GM12878 (cell line): ENCODE results near the gene N4BP2L1. TPM values are rescaled to one million over a fixed set of nuclear protein-coding genes. Genes with fewer than 3 reads are reported as not detected.

Source experiments
- BMI1 ChIP-seq: fragments of 450-650 bp; IDR thresholded peaks from 2 replicates; pipeline ENCODE4 v1.6.1; 2016; ENCODE audit warnings: mild to moderate bottlenecking, moderate library complexity, borderline replicate concordance
- CUX1 ChIP-seq: IDR thresholded peaks from 2 replicates; pipeline ENCODE4 v1.6.1; 2012; ENCODE audit warnings: improper control_type of control experiment, low read depth, low read length; ENCODE audit not compliant: insufficient replicate concordance
- EP300 ChIP-seq, 2 experiments: fragments of 150-350 bp in 1 of 2; IDR thresholded peaks; 2 replicates each; pipeline ENCODE4 v1.6.1; 2011 to 2012; ENCODE audit warnings: low read depth in 2 of 2, low read length in 2 of 2, borderline replicate concordance in 1 of 2, improper control_type of control experiment in 1 of 2, inconsistent platforms in 1 of 2; ENCODE audit not compliant: control insufficient read depth in 1 of 2
- EZH2 ChIP-seq: IDR thresholded peaks from 2 replicates; pipeline ENCODE4 v1.6.1; 2012; ENCODE audit warnings: low read depth, mild to moderate bottlenecking, control low read depth, inconsistent platforms, low read length, borderline replicate concordance; ENCODE audit not compliant: control insufficient read depth
- NFYB ChIP-seq: IDR thresholded peaks from 2 replicates; pipeline ENCODE4 v1.6.1; 2011; ENCODE audit warnings: low read depth, mild to moderate bottlenecking, low read length, improper control_type of control experiment, moderate library complexity; ENCODE audit not compliant: insufficient read depth
- NRF1 ChIP-seq: conservative IDR thresholded peaks from 2 replicates; pipeline ENCODE4 v1.6.1; 2011; ENCODE audit warnings: mild to moderate bottlenecking, low read depth, low read length, improper control_type of control experiment
- POLR2AphosphoS5 ChIP-seq: IDR thresholded peaks from 2 replicates; pipeline ENCODE4 v1.6.1; 2011; ENCODE audit warnings: mild to moderate bottlenecking, low read length, inconsistent platforms
- SMARCA5 ChIP-seq: fragments of 450-650 bp; IDR thresholded peaks from 2 replicates; pipeline ENCODE4 v1.6.1; 2017; ENCODE audit warnings: mild to moderate bottlenecking
- USF1 ChIP-seq: IDR thresholded peaks from 2 replicates; pipeline ENCODE4 v1.6.1; 2011; ENCODE audit warnings: borderline replicate concordance, low read depth, mild to moderate bottlenecking, moderate library complexity, mixed read lengths, low read length; ENCODE audit not compliant: insufficient read depth; ENCODE audit errors: extremely low read length
- YY1 ChIP-seq: IDR thresholded peaks from 2 replicates; pipeline ENCODE4 v1.6.1; 2011; ENCODE audit warnings: low read depth, mild to moderate bottlenecking, low read length
- ZBTB33 ChIP-seq: fragments of 450-650 bp; IDR thresholded peaks from 2 replicates; pipeline ENCODE4 v1.6.1; 2017; ENCODE audit warnings: mild to moderate bottlenecking
- ZBTB40 ChIP-seq: fragments of 450-650 bp; IDR thresholded peaks from 2 replicates; pipeline ENCODE4 v1.6.1; 2016; ENCODE audit warnings: mild to moderate bottlenecking, moderate library complexity, borderline replicate concordance
- polyA plus RNA-seq, 11 experiments: library from polyadenylated mRNA; depleted of rRNA in 4 of 11; unstranded in 6 of 11; stranded (reverse) in 5 of 11; fragments of >200 nt; fragmentation: Nextera tagmentation in 4 of 11; fragmentation: Illumina TruSeq in 1 of 11; extraction: Ambion mirVana in 4 of 11; extraction: Trizol in 1 of 11; gene quantifications; 1 replicate in 1 of 11; 2 replicates in 10 of 11; pipeline versions ENCODE4 v1.2.1 to v1.2.3, GENCODE V29; 2011 to 2016; ENCODE audit warnings: inconsistent platforms in 2 of 11, missing spikeins in 2 of 11, low read depth in 1 of 11
- total RNA-seq, 4 experiments: library from RNA; depleted of rRNA in 3 of 4; stranded (reverse); fragments of >200 nt in 3 of 4; fragmentation: Illumina TruSeq in 1 of 4; extraction: Trizol in 1 of 4; gene quantifications; 2 replicates each; pipeline versions ENCODE4 v1.2.1 to v1.2.3, GENCODE V29; 2013 to 2021

Gene N4BP2L1
- total and polyA plus RNA-seq, 10 of the 15 experiments (the other 5 are each of a cell fraction or from before 2014, with no cell fraction given): 3.3 to 42.5 (median 16.2) TPM

- TF ChIP-seq ZBTB40 (no peak), POLR2AphosphoS5 (peak; percentile 23; the same call in 1 of the 2 replicates), SMARCA5 (no peak), EP300 (IDR thresholded peaks at IDR 0.05; ENCODE audit: borderline replicate concordance in 1 of 2, control insufficient read depth in 1 of 2, low read depth in 2 of 2, low read length in 2 of 2) (no peak), NFYB (0 out of 2 replicates have a peak, but pooled peaks have one; percentile 12), CUX1 (peak; percentile 23), USF1 (peak; percentile 50), BMI1 (no peak), NRF1 (no peak), ZBTB33 (no peak), YY1 (no peak), EZH2 (no peak)
These were observed 1.5 kb downstream of the N4BP2L1 start (continued) for GRCh38 chr13:32426191-32426989.
